HG02840 (cell line): ENCODE measurements around the gene SLC10A7.

ENCODE experiments used
- ATAC-seq: cut with Tn5 transposase; IDR thresholded peaks from one replicate; pipeline ENCODE4 v1.9.1; 2021; ENCODE audit warnings: mild to moderate bottlenecking, moderate library complexity, moderate number of reproducible peaks; ENCODE audit not compliant: unreplicated experiment, low FRiP score

Gene SLC10A7

DNA sequence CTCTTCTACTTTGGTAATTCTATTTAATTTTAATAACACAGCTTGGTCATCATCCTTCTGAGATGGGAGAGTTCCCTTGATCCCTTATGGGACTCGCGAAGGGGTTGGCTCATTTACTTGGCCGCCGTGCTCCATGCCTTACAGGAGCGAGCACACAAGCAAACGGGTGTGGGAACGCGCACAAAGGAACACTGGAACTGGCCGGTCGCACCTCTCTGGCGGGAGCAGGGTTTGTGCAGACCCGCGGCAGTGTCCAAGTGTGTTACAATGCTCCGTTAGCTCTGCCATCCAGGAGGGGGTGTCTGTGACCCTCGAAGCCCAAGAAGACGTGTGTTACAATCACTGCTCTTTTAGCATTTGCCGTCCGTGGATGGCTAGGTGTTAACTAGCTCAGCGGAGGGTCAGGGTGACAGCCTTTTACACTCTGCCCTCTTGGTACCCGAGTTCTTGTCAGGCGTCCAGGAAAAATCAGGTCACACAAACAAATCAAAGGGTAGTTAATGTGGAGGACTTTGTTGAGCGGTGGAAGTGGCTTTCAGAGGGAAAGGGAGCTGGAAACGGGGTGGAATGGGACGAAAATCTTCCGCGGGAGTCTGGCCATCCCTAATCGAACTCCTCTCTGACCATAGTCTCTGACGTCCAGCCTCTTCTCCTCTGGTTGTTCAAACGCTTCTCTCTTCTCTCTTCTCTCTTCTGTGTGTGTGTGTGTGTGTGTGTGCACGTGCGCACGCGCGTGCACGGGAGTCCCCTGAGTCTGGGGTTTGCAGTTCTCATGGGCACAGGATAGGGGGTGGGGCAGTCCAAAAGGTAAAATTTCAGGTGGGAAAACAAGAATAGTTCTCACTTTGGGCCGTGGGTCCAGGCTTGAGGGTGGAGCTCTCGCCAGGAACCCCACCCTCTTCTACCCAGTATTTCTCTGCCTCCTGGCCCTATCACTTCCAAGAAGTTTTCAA, 76.3 kb downstream of the SLC10A7 start:
- ATAC-seq: no peak

DNA sequence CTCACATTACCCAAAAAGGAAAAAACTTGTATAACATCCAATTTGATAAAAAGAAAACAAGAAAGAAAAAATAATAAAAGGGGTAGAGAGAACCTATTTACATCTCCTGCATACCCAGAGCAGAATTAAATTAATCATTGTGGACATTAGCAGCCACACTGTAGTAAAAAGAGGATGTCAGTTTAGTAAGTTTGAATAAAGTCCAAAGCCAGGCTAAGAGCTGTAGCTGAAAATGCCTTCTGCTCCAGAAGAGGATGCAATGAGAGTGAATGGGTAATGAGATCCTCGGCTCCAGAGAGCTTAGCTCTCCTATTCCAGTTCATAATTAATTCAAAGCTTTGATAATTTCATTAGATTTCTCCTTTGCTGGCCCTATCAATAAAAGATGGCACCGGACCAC, 78.2 kb downstream of the SLC10A7 start:
- no peak for ATAC-seq

DNA sequence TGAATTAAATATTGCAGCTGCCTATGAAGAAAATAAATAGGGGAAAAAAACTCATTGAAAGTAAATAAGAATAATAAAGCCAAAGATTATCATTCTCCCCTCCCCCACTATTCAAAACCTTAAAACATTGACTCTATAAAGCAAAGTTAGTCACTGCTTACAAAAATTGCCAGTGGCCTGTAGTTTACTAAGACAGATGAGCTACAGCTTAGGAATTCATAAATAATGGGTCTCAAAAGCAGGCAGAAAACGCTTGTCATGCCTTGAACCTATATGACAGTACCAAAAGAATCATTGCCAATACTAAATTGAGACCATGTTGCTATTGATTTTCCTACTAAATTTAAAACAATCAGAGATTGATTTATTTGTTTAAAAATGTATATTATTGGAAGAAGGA, 78.9 kb downstream of the SLC10A7 start:
- no peak for ATAC-seq

DNA sequence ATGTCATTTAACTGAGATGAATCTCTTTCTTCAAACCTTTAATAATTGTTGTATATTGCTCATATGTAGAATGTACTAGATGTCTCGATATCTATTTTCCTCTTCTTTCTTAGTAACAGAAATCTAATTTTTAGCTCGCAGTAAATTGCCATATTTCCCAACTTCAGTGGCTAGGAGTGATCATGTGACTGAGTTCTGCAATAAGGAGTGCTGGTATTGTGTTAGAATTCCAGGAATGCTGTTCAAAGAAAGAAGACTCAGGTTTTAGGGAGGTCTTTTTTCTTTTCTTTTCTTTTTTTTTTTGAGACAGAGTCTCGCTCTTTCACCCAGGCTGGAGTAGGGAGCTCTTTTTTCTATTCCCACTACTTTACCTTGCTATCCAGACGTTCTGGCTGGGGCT, 81.7 kb downstream of the SLC10A7 start:
- no peak for ATAC-seq

DNA sequence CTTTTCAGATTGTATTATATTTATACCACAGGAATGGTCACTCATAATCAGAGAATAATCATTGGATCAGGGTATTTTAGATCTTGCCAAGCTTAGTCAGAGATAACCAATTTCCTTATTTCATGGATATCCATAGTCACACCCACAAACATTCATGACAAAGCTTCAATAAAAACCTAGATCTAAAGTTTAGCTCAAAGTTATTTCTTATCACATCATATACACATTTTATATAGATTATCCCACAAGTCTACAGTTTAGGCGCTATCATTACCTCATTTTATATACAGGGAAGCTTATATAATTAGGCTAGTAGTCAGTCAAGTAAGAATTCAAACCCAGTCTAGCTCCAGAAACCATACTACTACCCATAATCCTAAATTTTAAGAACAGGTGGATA, 82.3 kb downstream of the SLC10A7 start:
- ATAC-seq: no peak

DNA sequence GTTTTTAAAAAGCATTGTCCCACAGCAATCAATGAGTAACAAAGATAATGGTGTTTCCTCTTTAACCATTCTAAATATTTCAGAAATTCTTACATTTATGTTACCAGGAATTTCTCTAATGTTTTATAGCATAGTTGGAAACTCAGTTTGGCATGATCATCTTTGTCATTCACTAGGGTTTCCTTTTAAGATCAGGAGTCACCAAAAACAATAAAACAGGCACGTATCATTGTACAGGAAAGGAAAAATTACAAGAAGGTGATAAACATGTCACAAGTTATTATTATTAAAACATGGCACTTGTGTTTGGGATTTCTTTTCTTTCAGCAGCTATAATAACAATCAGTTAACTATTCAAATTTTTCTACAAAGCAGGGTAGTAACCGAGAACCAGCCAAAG, 84.0 kb downstream of the SLC10A7 start:
- no peak for ATAC-seq

DNA sequence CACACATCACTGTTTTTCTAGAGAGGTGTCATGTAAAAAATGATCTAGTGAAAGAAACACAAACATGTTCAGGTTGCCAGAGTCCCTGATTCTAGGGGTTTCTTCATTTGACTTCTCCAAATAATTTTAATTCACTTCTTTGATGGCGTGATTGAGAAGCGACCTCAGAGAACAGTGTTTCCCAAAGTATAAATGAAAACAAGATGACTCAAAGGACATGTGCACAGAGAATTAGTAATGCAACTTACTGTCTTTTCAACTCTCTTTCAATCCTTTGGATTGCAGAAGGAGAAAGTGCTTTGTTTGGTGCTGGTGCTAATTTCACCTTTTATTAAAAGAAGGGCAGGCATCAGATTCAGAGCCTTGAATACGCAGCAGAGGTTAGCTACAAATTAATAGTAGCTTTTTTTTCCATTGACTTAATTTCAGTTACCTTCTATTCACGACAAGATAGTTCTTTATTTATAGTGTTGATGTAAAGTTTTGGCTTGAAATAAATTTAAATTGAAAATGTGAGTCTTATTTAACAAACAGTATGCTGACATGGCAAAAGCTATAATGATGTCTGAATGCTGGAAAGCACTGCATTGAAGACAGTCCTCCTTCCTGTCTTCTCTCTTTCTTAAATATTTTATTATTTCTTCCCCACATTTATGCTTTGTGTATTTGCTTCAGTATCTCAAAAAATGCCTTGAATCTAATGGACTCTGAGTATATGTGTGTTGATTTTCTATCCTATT, 85.1 kb downstream of the SLC10A7 start:
- no peak for ATAC-seq

DNA sequence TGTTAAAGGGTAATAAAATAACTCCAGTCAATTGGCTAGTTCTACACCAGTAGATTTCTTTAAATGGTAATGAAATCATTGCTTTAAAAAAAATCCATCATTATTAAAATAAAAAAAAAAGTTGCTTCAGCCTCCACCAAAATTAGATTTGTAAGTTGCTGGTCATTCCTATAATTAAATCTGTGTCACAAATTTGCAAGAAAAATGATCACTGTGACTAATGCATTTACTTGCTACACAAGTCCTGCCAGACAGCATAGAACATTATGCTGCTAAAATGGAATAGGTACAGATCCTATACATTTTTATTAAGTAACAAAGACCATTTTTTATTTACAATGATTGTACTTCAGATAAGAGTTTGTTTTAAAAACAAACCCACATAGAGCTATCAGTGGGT, 85.8 kb downstream of the SLC10A7 start:
- ATAC-seq: no peak

DNA sequence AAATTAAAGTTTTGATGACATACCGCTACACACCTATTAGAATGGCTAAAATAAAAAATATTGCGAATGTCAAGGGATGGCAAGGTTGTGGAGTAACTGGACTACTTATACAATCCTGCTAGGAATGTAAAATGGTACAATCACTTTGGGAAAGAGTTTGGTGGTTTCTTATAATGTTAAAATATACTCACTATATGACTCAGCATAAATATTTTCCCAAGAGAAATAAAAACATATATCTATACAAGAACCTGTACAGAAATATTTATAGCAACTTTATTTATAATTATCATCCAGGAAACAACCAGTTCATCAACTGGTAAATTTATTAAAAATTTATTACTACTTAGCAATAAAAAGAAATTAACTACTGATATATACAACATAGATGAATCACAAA, 89.7 kb downstream of the SLC10A7 start:
- ATAC-seq: no peak

DNA sequence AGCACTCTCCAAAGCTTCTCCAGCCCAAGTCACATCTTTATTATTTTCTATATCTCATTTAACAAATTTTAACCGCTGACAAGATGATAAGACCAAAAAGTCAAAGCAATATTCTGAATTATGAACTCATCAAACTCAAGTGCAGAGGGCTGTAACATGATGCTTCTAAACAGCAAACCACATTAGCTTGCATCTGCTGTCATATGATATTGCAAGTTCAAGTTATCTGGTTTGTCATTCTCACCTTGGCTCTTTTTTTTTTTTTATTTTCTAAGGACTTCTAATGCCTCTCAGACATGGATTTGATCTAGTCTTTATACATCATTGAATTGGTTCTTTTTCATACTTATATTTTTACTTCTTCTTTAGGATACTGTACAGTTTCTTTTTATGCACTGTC, 93.4 kb downstream of the SLC10A7 start:
- no peak for ATAC-seq

DNA sequence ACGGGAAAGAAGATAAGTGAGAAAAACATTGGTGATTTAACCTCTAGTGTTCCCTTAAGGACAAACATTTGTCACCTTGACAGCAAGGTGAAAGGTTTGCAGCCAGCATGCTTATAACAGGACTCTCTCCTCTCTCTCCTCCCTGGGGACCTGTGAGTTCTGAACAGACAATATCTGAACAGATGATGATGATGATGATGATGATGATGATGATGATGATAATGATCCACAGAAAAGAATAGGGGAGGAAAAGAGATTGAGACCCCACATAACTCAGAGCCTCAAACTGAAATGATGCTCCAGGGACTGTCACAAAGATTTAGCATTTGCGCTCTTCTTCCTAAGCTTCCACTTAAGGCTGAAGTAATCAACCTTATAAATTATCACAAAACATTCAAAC, 103.9 kb downstream of the SLC10A7 start:
- ATAC-seq: no peak

DNA sequence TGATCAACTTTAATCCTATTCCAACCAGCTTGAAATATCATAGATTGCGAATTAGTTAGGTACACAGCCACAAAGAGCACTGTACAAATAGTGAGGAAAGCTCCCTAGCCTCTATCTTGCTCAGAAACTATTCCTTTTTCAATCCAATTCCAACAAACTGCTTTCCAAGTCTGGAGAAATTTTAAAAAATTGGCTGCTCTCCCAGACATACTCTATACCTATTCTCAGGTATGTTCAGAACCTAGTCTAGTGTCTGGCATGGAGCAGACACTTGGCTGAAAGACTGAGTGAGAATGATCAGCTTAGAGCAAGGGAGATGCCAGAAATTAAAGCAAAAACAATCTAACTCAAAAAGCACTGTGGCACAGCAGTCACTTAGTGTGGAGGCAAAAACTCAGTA, 105.9 kb downstream of the SLC10A7 start:
- ATAC-seq: no peak

DNA sequence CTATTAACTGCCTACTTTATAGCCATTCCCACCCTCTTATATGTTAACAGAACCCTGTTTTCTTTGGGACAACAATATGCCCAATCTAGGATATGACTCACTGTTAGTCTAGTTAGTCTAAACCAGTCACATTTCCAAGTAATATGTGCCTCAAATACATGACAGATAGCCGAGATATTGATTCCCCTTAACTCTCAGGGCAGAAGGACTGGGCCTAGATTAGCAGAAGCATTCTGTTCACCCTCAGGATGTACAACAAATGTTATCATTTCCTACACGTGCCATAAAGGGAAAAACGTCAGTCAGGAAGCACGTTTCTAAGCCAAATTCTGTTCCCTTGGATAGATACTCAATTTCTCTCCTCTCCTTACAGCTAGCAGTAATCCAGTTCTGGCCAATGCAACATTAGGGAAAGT, 114.1 kb downstream of the SLC10A7 start:
- no peak for ATAC-seq

DNA sequence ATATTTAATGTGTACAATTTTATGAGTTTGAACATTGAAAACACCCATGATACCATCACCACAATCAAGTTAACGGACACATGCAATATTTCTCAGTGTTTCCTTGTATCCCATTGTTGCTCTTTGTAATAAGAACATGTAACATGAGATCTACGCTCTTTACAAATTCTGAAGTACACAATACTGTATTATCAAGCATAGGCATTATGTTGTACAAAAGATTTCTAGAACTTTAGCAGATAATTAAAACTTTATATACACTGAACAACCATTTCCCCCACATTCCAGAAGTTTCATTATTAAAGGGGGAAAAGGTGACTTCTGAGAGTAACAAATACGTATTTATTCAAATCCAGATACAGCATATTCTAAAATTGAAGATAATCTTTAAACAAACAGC, 114.5 kb downstream of the SLC10A7 start:
- no peak for ATAC-seq

DNA sequence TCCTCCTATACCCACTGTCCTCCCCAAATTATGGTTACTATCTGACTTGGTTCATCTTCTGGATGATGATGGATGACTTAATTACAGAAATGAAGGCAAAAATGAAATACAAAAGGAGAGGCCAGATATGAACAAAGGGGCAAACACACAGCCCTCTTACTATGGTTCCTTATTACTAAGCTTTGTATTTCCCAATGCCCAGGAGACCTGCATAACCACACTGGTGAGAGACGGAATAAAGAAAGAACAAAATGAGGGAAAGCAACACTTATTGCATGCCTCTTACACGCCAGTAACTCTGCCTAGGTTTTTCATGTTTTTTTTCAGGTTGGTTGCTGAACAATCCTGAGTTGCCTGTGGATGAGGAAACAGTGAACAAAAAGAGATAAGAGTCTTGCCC, 120.5 kb downstream of the SLC10A7 start:
- no peak for ATAC-seq

DNA sequence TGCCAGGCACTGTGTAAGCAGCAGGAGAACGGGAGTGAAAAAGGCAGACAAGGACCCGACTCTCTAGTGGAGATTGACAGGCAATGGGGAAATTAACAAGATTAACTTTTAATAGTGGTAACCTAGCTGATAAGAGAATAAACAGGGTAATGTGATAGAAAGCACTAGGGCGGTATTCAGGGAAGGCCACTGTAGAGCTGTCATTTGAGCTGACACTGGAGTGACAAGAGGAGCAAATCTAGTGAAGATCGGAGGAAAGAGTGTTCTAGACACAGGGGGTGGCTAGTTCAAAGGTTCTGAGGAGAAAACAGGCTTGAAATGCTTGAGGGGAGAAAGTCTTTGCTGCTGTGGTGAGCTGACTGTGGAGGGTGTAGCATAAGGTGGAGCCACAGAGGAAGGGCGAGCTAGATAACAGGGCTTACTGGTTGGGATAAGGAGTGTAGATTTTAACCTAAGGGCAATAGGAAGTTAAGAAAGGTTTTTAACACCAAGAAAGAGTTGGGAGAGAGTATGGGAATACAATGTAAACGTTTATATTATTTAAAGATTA, 122.8 kb downstream of the SLC10A7 start:
- no peak for ATAC-seq

DNA sequence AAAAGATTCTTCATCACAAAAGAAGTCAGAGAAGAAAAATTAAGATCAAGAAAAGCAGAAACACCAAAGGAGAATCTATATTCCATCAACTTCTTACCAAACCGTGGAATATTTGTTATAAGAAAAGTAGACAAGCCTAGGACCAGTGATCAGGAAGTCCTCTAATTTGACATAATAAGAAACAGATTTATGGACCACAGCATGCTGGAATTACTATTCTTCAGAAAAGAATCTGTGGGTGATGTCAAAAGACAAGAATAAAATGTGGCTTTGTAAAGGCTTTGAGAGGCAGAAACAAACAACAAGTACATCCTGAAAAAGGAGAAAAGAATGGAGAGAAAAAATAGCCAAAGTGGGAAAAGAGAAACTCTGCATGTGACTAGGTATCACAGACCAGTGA, 123.3 kb downstream of the SLC10A7 start:
- ATAC-seq: no peak

DNA sequence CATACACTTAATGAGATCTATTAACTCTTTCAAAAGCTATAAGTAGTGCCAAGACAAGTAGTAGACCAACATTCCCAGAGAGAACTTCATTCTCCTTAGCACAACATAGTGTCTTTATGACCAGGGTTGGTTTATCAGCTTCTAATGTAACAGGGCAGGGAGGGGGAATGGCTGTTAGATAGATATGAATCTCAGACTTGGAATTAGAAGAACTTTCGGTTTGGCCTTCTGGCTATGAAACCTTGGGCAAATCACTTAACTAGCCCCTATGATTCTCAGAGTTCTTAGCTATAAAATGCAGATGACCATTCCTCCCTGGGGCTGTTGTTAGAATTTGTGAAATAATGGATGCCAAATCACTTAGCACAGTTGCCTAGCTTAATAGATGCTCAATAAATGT, 132.2 kb downstream of the SLC10A7 start:
- ATAC-seq: no peak

DNA sequence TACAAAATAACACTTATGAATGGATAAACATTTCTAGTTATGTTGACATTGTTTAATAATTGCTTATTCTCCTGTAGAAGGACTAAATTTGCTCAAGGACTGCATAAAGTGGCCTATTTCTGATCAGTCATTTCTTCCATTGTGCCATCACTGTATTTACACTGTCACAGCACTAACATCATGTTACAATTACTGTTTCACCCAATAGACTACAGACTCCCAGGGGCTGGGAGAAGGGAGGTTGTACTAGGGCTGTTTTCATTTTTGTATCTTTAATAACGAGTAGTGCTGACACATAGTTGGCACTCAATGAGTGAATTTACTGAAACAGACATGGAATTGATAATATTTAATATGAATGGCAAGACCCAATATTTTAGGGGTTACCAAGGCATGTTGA, 139.5 kb downstream of the SLC10A7 start:
- no peak for ATAC-seq

DNA sequence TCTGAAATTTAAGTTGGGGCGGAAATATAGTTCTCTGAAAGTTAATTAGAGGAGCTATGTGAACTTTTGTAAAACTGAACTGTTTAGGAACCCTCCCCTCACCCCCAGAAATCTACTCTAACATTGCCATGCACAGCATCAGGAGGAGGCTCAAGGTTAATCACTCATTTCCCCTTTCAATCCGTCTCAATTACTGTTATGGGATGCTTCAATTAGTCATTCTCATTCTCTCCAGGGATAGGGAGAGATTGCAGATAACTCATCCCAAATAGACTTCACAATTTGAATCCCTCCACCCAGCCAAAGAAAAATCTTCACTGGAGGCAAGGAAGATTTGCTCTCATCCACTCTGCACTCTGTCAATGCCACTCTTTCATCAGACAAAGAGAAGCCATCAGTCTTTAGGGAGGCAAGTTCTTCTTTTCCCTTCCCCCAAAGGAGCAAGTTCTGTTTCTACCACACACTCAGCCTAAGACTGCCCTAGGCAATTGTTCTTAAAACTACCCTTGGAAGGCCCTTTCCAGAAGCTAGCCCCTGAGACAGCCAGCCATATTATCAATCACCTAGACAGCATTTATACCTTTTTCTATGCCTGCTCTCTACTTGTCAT, 140.4 kb downstream of the SLC10A7 start:
- ATAC-seq: no peak

DNA sequence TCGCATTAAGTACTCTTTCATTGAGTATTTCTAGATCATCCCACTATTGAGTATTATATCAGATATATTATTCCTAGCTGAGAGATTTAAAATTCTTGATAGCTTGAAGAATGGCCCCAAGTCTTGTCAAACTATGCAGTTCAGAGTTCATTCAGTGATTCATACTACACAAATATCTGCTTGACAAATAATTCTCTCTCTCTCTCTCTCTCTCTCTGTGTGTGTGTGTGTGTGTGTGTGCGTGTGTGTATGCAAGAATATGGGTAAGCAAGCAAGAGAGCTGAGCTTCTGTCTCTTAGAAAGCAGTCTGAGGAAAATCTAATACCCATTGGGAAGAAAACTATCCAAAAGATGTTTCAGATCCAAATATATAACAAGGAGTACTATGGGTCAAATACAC, 142.0 kb downstream of the SLC10A7 start:
- ATAC-seq: no peak
